Ammon's horn (tissue), 1 donor: ENCODE data around the gene SFRP5.

Experiments used
- DNase-seq: peaks from one replicate; pipeline ENCODE4 v3.0.0-alpha.2; 2016; ENCODE audit warnings: low spot score

The SFRP5 gene

GRCh38 chr10:97765201-97765600, 6.6 kb downstream of the SFRP5 start:
- DNase-seq = no peak

DNA sequence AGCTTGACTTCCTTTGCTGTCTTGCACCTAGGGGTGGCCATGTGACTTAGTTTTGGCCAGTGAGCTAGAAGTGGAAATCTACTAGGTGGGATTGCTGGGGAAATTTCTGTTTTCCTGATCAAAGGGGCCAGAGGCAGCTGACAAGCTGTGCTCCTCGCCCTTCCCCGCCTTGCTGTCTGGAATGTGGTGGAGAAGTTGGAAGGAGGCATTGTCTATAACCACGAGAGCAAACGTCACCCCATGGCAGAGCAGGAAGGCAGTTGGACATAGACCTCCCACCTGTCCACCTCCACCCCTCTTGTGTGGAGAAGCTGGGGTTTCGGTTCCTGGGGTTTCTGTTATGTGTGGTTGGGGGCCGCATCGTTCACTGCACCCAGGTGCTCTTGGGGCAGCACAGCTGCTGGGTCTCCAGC, 7.3 kb downstream of the SFRP5 start:
- no peak for DNase-seq

GRCh38 chr10:97763947-97764346, 7.9 kb downstream of the SFRP5 start:
- no peak for DNase-seq

- no peak for DNase-seq
Observed at GRCh38 chr10:97763411-97763810, 8.4 kb downstream of the SFRP5 start.

DNA sequence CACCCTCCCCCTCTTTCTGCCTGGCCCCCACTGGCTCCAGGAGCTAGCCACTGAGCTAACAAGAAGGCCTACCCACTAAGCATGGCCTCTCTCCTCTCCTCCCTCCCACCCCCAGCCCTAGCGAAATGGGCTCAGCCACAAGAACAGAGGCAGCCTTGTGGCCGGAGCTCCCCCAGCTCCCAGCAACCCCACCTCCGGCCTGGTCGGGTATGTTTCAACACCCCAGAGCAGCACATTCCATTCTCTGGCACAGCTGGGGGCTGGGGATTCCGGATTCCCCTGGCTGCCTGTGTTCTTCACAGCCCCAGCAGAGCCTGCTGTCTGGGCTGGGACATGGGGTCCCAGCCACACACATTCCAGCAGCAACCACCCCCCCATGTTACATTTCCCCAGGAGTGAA, 9.0 kb downstream of the SFRP5 start:
- peak; percentile 35 for DNase-seq

- no peak for DNase-seq
Observed at GRCh38 chr10:97762056-97762455, 9.7 kb downstream of the SFRP5 start.

DNA sequence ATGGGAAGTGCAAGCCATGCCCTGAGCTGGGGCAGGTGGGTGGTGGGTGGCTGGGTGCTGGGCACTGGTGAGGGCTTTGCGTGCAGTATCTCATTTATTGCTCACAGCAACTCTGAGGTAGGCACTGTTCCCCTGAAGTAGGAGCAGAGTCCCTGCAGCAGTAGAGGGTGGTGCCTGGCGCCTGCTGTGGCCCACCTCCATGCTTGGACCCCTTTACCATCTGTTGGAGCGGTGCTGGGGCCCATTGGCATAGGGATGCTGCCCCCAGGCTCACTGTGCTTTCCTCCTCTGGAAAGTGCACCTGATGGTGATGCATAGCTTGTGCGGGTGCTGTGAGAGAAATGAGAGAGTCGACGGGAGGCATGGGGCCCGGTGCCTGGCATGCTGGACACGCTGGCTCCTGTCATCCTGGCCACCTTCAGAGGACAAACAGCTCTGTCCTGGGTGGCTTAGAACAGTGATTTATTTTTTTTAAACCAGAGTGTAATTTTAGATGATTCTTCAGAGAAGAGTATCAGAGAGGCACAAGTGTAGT, 10.4 kb downstream of the SFRP5 start:
- DNase-seq = no peak

GRCh38 chr10:97760461-97761257, 11.1 kb downstream of the SFRP5 start:
- no peak for DNase-seq

DNA sequence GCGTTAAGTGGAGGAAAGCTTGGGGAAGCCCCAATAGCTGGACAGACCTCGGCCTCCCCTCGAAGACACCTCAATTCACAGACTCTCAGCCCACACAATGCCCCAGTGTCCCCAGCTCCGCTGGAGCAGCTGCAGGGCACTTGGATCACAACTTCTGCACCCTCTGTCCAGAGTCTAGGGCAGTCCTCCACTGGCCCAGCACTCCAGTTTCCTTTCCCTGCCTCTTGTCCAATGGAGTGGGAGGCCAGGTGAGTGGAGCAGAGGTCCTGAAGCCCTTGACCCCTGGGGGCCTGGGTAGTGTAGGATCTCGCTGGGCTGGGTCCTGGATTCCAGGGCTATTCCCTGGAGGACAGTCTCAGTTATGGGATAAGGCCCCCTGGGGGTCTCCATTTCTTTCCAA, 11.9 kb downstream of the SFRP5 start:
- no peak for DNase-seq

- peak; percentile 82 for DNase-seq
Observed at GRCh38 chr10:97759158-97759887, 12.5 kb downstream of the SFRP5 start.

DNA sequence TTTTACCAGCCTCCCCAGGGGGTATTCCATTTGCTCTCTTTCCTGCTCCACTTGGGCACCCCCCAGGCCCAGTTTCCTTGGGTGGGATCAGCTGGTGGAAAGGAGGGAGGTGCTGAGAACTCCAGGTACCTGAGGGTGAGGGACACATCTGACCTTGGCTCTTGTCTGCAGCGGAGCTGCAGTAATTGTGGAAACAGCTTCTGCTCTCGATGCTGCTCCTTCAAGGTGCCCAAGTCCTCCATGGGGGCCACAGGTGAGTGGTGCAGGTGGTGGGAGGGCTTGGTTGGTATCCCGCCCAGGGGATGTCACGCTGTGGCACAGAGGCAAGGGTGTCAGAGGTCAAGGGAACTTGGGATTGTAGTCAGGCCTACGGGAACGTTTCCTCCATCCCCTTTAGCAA, 14.3 kb downstream of the SFRP5 start:
- DNase-seq = no peak

DNA sequence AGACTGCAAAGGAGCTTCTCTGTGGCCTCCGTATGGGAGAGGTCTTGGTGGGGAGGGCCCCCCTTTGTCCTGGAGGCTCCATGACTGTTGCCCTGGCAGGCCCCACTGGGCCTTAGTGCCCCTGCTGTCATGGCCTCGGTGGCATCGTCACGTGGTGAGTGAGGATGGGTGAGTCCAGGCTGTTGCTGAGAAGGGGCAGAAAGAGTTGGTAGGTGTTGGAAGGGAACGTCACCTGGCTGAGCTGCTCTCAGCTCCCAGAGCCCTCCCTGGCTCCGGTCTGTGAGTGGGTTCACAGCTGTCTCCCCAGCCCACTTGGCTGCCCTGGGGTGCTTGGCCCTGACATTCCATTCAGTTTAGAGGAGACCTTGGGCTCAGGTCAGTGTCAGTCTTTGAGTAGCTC, 16.1 kb downstream of the SFRP5 start:
- no peak for DNase-seq

DNA sequence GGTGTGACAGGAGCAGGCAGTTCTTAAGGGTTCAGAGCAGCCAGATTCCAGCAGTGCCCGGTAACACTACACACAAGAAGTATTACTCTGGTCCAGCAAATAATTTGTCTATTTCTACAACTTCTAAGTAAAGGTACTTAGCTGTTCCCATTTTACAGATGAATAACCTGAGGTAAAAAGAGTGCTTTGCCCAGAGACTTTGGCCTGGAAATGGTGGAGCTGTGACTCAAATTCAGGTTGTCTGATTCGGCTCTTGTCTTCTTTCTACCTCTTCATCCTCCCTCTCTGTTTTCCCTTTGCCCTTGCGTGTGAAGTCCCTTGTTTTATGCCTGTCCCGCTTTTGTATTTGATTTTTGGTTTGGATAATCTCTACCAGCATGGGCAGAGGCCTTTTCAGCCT, 17.1 kb downstream of the SFRP5 start:
- no peak for DNase-seq

DNA sequence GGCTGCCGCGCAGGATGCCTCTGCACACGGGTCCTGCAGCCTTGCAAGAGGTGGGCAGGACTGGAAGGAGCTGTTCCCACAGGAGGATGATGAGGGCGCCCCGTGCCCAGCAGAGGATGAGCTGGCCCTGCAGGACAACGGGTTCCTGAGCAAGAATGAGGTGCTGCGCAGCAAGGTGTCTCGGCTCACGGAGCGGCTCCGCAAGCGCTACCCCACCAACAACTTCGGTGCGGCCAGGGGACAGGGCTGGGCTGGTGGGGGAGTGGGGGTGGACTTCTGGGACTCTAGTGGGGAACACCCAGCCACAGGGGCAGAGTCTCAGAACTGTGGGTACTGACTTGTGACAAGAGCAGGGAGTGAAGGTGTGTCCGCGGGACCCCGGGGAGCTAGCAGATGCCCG, 18.8 kb downstream of the SFRP5 start:
- DNase-seq = no peak

DNA sequence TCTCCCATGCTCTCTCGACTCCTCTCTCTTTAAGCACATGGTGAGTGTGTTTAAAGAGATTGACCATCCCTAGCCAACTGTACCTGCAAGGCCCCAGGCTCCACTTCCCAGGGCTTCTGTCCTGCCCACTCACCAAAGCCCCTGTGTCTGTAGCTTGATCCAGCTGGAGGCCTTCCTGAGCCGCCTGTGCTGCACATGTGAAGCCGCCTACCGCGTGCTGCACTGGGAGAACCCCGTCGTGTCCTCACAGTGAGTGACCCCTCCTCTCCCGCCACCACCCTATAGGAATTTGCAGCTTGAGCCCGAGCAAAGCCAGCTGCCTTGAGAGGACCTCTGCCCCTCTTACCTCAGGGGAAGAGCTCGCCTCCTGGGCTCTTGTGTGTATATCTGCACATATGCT, 23.7 kb downstream of the SFRP5 start:
- DNase-seq = no peak

GRCh38 chr10:97747573-97747972, 24.2 kb downstream of the SFRP5 start:
- DNase-seq = no peak

GRCh38 chr10:97744405-97745035, 27.3 kb downstream of the SFRP5 start:
- no peak for DNase-seq

- DNase-seq = no peak
Observed at GRCh38 chr10:97743169-97743943, 28.4 kb downstream of the SFRP5 start.

DNA sequence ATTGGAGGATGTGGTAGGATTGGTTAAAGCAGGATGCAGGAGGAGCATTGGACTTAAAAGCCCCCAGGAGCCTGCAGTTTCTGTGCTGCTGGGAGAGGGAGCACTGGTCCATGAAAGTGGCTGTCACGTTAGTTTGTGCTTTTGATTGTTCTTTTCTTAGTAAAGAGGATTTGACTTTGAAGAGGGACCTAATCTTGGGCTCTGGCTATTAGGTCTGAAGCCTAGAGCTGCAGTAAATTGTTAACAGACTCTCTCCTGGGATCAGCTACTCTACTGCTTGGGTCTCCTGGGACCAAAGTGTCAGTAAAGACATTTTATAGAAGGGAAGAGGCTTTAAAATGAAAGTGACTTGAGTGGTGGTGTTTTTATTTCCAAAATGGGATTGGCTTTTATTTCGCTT, 31.2 kb downstream of the SFRP5 start:
- no peak for DNase-seq

GRCh38 chr10:97738616-97739015, 33.2 kb downstream of the SFRP5 start:
- no peak for DNase-seq

GRCh38 chr10:97737770-97738265, 34.0 kb downstream of the SFRP5 start:
- no peak for DNase-seq
